HS-27A (cell line): ENCODE data around the gene ZPLD1.

ENCODE experiments used
- DNase-seq: peaks from one replicate; pipeline ENCODE4 v3.0.0-alpha.2; 2012; ENCODE audit warnings: low read depth, missing footprints

Gene ZPLD1

DNA sequence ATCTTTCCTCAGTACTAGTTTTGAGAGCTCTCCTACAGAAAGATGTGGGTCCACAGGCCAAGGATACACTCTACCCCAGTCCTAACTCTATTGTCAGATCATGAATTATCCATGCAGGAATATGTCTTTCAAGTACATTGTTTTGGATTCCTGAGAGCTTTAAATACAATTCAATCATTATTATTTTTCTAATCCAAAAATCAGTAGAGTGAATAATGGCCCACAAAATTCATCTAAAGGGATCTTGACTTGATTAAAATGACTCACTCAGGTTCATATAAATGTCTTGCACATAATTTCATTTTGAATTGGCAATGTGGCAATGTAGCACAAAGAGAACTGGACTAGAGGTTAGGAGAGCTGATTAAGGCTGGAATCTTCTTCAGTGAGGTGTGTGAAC lies 93.9 kb downstream of the ZPLD1 start:
- DNase-seq, result no peak
